ENCODE measurements around the gene UNC5B. TPM values are rescaled to one million over a fixed set of nuclear protein-coding genes. Genes with fewer than 3 reads are reported as not detected.

Gene UNC5B
- total RNA-seq, 1 experiment from 2014 or later: 19.3 TPM

- no peak for DNase-seq (ENCODE audit: low read depth)
Measured at GRCh38 chr10:71223347-71224058, 11.1 kb downstream of the UNC5B start.

- DNase-seq (ENCODE audit: low read depth): no peak
Measured at GRCh38 chr10:71225291-71226058, 13.1 kb downstream of the UNC5B start.

- no peak for DNase-seq (ENCODE audit: low read depth)
Measured at GRCh38 chr10:71228875-71229675, 16.7 kb downstream of the UNC5B start.

- no peak for DNase-seq (ENCODE audit: low read depth)
Measured at GRCh38 chr10:71229726-71230655, 17.6 kb downstream of the UNC5B start.

- peak; percentile 32 for DNase-seq (ENCODE audit: low read depth)
Measured at GRCh38 chr10:71230656-71231025, 18.3 kb downstream of the UNC5B start.

- DNase-seq (ENCODE audit: low read depth): no peak
Measured at GRCh38 chr10:71231206-71231605, 18.8 kb downstream of the UNC5B start.

- peak; percentile 60 for DNase-seq (ENCODE audit: low read depth)
Measured at GRCh38 chr10:71232089-71232998, 20.0 kb downstream of the UNC5B start.

GRCh38 chr10:71233482-71233892, 21.1 kb downstream of the UNC5B start:
- DNase-seq (ENCODE audit: low read depth): no peak

GRCh38 chr10:71234004-71234894, 21.9 kb downstream of the UNC5B start:
- DNase-seq (ENCODE audit: low read depth): no peak

GRCh38 chr10:71234970-71235685, 22.8 kb downstream of the UNC5B start:
- DNase-seq (ENCODE audit: low read depth): peak; percentile 94

- no peak for DNase-seq (ENCODE audit: low read depth)
Measured at GRCh38 chr10:71235808-71236207, 23.4 kb downstream of the UNC5B start.

GRCh38 chr10:71236286-71236685, 23.9 kb downstream of the UNC5B start:
- DNase-seq (ENCODE audit: low read depth): peak; percentile 30

- DNase-seq (ENCODE audit: low read depth): no peak
Measured at GRCh38 chr10:71236822-71237682, 24.7 kb downstream of the UNC5B start.

GRCh38 chr10:71237843-71238623, 25.7 kb downstream of the UNC5B start:
- peak; percentile 41 for DNase-seq (ENCODE audit: low read depth)

- DNase-seq (ENCODE audit: low read depth): no peak
Measured at GRCh38 chr10:71238626-71239025, 26.3 kb downstream of the UNC5B start.

- DNase-seq (ENCODE audit: low read depth): no peak
Measured at GRCh38 chr10:71239131-71239915, 27.0 kb downstream of the UNC5B start.
